ENCODE data around the gene PAPPA2.

PAPPA2 gene

GRCh38 chr1:176877557-176877956, 414.6 kb downstream of the PAPPA2 start:
- DNase-seq: no peak

- DNase-seq: no peak
Measured at GRCh38 chr1:176878750-176879536, 416.0 kb downstream of the PAPPA2 start.

GRCh38 chr1:176879784-176880620, 417.0 kb downstream of the PAPPA2 start:
- no peak for DNase-seq

- no peak for DNase-seq
Measured at GRCh38 chr1:176880955-176881595, 418.1 kb downstream of the PAPPA2 start.

GRCh38 chr1:176884286-176884685, 421.3 kb downstream of the PAPPA2 start:
- DNase-seq: no peak

GRCh38 chr1:176884911-176885310, 421.9 kb downstream of the PAPPA2 start:
- no peak for DNase-seq

- no peak for DNase-seq
Measured at GRCh38 chr1:176885341-176885740, 422.4 kb downstream of the PAPPA2 start.

- DNase-seq: no peak
Measured at GRCh38 chr1:176885751-176886150, 422.8 kb downstream of the PAPPA2 start.

GRCh38 chr1:176888471-176889032, 425.6 kb downstream of the PAPPA2 start:
- no peak for DNase-seq

- no peak for DNase-seq
Measured at GRCh38 chr1:176893625-176894352, 430.8 kb downstream of the PAPPA2 start.

GRCh38 chr1:176894450-176894849, 431.5 kb downstream of the PAPPA2 start:
- no peak for DNase-seq

Measured in GF-D8 (cell line).